Smooth muscle cell of the brain vasculature (primary cell): Measurements from ENCODE around the gene SPDEF.

Source experiments
- DNase-seq: peaks from one replicate; pipeline ENCODE4 v3.0.0-alpha.2; 2012; ENCODE audit warnings: low read depth, low spot score

The SPDEF gene

GRCh38 chr6:34583861-34584604, 27.9 kb upstream of the SPDEF start:
- DNase-seq: no peak

GRCh38 chr6:34583461-34583860, 27.3 kb upstream of the SPDEF start:
- DNase-seq: no peak

GRCh38 chr6:34581561-34581920, 25.4 kb upstream of the SPDEF start:
- no peak for DNase-seq

DNA sequence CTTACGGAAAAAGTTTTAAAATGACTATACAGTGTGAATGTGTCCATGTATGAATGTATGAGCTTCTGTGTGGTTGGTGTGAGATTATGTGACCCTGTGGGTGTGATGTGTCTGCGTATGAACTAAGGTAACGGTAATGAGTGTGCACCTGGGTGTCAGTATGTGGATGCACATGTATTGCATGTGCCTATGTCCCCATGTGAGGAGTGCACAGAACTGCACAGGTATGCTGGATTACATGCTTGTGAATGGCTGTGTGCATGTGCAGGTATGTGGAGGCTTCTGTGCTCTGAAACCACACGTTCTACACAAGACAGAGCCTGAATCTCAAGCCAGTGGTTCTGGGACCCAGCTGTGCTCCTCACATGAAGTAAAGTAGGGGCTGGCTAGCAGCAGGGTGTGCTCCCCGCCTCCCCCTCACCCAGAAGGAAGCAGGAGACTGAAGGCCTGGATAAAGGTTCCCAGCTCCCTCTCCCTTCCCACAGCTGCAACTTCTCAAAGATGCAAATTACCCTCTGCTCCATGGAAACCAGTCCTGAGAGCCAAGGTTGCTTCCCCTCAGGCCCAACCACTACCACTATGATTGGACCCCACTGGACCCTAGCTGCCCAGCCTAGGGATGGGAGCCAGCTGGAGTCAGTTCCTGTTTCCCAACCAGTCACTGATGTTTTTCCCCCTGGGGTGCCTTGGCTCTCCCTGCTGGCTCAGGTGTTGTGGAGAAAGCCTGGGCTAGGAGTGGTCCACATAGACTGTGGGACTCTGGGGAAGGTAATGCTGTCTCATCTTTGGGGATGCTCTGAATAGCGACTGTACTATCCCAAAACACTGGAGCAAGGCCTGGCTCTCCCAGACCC, 24.8 kb upstream of the SPDEF start:
- DNase-seq: no peak

DNA sequence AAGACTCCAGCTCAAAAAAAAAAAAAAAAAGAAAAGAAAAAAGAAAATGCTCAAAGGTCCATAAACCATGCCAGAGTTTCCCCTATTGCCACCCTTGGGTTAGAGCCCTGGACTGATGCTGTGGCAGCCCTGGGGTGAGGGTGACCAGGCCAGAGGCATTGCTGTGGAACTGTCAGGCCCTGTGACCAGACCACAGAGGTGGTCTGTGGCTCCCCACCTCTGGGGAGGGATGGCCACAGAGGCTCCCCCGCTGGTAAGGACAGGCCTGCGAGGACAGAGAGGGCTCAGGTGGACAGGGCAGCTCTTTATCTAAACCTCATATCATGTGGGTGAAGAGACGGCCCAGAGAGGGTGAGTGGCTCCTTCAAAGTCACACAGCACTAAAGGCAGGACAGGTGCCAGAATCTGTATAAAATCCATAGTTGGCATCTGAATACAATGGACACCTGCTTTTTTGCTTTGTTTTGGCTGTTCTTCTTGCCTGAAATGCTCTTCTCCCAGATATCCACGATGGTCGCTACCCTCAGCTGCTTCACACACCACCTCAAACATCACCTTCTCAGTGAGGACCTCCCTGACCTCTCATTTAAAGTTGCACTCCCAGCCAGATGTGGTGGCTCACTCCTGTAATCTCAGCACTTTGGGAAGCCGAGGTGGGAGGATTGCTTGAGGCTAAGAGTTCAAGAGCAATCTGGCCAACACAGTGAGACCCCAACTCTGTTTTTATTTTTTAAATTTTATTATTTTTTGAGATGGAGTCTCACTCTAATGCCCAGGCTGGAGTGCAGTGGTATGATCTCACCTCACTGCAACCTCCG, 22.5 kb upstream of the SPDEF start:
- no peak for DNase-seq

DNA sequence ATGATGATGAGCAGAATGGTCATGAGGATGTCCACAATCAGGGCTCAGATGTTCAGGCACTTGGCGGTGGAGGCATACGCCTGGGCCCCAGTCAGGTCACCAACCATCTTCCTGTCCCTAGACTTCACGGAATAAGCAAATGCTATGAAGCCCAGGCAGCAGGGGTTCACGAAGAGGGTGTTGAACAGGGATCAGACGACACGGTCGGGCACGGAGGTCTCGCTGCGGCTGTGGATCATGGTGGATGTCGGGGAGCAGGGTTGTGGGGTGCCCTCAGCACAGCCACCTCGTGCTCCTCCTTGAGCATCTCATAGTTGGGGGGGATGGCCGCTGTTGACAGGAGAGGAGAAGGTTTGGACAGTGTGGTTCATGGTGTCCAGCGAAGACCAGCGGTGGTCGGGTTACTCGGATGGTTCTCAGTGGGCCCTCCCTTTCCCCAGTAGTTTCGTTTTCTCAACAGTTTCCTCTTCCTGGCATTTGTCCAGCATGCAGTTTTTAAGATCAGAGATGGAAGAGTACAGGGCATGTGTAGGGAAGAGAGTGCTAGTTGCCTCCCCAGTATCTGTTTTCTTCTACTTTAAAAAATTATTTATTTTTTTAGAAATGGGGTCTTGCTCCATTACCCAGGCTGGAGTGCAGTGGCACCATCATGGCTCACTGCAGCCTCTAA, 20.3 kb upstream of the SPDEF start:
- DNase-seq: no peak

DNA sequence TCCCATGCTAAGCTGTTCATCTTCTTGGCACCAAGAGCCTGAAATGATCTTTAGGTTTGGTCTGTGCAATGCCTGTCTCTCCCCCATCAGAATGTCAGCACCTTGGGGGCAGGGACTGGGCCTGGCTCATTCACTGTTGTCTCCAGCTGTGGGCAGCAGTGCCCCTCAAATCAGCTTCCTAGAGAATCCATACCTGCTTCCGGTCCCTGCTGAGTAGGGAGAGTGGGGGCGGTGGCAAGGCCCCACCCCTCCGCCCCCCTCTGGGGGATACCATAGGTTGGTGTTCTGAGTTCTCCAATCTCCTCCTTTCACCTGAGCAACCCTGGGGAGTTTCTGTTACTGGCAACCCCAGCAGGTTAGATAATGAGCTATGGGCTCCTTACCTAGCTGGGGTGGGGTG, 19.2 kb upstream of the SPDEF start:
- no peak for DNase-seq

DNA sequence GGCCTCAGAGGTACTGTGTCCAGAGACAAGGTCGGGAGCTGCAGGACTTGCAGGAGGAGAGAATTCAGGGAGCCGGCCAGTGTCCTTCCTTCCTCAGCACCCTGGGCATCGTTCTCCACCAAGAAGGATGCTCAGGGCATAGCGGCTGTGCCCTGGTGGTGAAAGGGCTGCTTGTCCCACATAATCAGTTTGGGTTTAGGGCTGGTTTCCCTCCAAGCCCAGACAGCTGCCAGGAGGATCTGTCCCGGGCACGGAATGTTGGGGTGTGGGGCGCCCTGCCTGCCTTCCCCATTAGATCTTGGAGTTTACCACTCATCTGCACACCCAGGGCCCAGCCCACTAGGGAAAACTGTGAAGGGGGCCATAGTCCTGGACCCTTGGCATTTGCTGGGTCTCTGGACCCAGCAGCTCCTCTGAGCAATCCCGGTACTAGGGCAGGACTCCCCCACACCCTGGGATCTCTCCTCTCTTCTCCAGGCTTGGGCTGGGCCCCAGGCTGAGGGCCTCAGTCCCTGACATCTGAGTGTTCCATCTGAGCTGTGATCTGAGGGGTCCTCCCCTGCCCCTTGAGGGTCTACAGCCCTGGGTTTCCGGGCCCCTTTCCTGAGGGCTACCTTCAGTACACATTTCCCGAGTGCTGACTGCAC, 18.6 kb upstream of the SPDEF start:
- no peak for DNase-seq

DNA sequence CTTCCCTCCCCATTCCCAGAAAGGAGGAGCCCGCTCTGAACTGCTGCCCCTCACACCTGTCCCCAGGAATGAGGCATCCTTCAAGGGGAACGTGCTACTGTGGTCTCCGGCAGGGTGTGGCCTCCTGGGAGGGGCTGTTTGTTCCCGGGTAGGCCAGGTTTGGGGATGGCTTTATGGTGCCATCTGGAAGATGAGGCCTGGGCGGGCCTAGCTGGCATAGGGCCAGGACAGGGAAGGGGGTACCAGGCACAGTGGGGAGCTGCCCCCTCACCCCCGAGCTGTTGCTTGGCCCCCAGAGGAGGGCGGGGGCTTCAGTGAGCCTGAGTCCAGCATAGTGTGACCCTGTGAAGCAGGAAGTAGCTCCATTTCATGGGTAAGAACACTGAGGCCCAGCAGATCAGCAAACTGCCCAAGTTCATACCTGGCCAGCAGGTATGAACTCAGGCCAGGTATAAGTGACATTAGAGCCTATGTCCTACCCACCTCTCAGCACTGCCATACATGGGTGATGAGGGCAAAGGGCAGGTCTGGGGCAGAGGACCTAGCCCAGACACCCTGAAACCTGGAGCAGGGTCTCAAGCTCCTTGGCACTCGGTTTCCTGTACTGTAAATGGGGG, 17.5 kb upstream of the SPDEF start:
- no peak for DNase-seq

GRCh38 chr6:34572585-34572984, 16.5 kb upstream of the SPDEF start:
- no peak for DNase-seq

- no peak for DNase-seq
These were observed 15.9 kb upstream of the SPDEF start for GRCh38 chr6:34572021-34572420.

- no peak for DNase-seq
These were observed 15.3 kb upstream of the SPDEF start for GRCh38 chr6:34571388-34571787.

- no peak for DNase-seq
These were observed 14.1 kb upstream of the SPDEF start for GRCh38 chr6:34570066-34570833.

DNA sequence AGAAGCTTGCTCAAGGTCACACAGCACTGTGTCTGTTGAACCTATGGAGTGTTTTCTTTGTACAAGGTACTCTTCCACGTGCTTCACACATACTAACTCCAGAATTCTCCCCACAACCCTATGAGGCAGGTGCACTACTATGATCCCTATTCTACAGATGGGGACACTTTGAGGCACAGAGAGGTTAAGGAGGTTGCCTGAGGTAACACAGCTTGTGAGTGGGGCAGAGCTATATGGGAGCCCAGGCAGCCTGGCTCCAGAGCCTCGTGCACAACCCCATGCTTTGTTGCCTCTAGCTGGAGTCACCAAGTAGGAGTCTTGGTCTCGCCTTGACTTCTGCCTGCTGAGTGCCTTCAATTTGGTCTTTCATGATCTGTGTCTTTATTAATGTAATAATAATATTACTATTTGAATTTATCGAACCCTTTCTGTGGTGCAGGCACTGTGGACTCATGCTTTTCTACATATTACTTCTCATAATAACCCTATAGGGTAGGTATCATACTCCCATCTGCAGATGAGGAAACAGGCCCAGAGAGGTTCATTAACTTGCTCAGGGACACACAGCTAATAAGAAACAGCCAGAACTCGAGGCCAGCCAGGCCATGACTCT, 13.3 kb upstream of the SPDEF start:
- DNase-seq: no peak

GRCh38 chr6:34568341-34569201, 12.4 kb upstream of the SPDEF start:
- no peak for DNase-seq

DNA sequence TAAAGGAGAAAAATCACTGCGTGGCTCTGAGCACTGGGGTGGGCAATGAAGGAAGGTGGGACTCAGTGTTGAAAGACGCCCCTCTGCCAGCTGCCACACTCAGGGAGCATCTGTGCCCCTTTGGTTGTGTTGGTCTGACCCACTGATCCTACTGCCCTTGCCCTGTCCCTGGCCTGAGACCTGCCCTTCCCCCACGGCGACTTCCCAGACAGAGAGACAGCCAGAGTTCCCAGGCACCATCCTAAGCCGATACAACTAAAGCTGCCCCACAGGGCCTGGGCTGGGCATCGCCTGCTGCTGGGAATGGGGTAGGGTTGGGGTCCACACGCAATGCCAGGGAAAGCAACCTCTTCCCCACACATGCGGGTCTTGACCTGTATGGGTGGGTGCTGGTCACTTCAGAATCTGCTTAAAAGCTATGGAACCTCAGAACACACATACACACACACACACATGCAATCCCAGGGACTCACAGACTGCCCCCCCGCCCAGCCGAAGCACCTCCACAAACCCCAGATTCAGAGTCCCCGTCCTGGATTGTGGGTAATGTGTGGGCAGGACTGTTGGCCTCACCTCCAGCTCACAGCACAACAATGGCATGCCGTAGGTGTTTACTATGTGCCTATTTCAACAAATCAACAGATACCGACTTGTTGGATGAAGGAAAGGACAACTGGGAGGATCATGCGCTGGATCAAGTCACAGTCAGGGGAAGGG, 10.9 kb upstream of the SPDEF start:
- no peak for DNase-seq

DNA sequence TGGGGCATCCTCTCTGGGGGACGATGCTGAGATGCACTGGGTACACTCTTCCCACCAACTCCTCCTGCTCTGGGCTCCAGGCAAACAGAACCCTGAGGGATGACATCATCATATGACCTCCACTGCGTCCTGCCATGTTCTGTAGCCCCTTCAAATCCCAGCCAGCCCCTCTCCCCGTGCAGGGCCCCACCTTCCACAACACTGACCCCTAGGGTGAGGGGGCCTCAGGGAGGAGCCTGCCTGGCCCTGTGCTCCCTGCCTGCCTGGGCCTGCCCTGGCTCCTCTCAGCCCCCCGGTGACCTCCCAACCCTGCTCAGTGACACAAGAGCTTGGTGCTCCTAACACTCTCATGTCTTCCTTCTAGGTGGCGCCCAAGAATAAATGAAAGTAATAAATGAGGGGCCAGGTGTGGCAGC, 9.6 kb upstream of the SPDEF start:
- no peak for DNase-seq

DNA sequence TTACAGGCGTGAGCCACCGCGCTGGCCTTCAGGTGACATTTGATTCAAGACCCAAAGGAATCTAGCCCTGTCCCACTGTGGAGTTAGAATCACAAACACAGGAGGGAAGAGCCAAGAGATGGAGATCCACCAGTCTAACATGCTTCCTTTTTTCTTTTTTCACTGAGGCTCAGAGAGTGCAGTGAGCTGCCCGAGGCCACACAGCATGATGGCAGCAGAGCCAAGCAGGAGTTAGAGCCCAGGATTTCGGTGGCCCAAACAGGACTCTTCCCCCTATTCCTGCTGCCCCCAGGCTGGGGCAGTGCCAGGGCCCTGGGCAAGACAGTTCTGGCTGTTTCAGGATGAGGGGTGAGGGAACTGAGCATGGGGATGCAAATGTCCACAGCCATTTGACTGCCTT, 8.1 kb upstream of the SPDEF start:
- no peak for DNase-seq
